Mononuclear cell (primary cell): ENCODE data around the gene S100A6. TPM values are rescaled to one million over a fixed set of nuclear protein-coding genes. Genes with fewer than 3 reads are reported as not detected.

Experiments
- H3K27me3 ChIP-seq: 2 replicates; pipeline ENCODE4 v1.6.0; 2011; ENCODE audit warnings: low read length, control low read depth; ENCODE audit not compliant: insufficient read depth
- H3K4me1 ChIP-seq: 2 replicates; pipeline ENCODE4 v1.5.1; 2011; ENCODE audit warnings: mild to moderate bottlenecking, low read length, control low read depth; ENCODE audit not compliant: insufficient read depth
- H3K4me3 ChIP-seq: 2 replicates; pipeline ENCODE4 v1.5.1; 2011; ENCODE audit warnings: mild to moderate bottlenecking, low read length, moderate library complexity
- H3K9me3 ChIP-seq: 2 replicates; pipeline ENCODE4 v1.5.1; 2011; ENCODE audit warnings: low read depth, mild to moderate bottlenecking, control low read depth, low read length
- total RNA-seq: library from RNA; depleted of rRNA; stranded (reverse); fragments of >200 nt; gene quantifications from one replicate; pipeline ENCODE4 v1.2.3, GENCODE V29; 2012

The S100A6 gene
- total RNA-seq, 1 donor: 283 TPM

DNA sequence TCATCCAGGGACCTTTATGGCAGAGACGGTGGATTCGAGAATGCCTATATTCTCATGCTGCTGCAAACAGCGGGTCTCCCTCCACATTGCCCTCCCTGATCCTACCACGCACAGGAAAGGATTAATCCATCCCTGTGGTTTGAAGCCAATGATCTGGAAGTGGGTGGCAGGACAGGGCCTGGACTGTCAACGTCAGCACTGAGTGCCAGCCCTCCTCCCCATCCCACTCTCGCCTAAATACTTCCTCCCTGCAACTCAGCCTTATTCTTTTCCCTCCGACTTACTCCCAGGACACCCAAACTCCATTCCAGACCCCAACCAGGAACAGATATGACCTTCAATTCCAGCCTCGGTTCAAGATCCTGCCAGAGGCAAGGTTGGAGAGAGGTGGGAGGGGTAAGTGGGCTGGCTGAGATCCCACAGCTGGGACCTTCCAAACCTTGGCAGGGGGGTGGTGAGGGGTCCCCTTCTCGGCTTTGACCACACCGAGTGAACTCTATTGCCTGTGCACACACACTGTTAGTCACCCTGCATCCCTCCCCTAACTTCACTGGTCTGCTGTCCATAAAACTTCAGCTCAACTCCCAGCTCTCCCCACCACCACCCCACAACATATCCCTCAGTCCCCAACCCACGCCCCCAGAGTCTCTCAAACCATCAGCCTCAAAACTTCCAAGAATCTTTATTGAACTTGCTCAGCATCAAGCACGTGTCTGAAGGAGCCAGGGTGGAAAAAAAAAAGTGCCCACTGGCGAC is 7.3 kb upstream of the S100A6 start:
- H3K4me1 ChIP-seq: peaks cover 92% of the 10 kb centered on the region
- H3K9me3 ChIP-seq: no peaks in the 10 kb centered on the region
- H3K4me3 ChIP-seq: no peak overlapping the region
- no peaks in the 10 kb centered on the region for H3K27me3 ChIP-seq

DNA sequence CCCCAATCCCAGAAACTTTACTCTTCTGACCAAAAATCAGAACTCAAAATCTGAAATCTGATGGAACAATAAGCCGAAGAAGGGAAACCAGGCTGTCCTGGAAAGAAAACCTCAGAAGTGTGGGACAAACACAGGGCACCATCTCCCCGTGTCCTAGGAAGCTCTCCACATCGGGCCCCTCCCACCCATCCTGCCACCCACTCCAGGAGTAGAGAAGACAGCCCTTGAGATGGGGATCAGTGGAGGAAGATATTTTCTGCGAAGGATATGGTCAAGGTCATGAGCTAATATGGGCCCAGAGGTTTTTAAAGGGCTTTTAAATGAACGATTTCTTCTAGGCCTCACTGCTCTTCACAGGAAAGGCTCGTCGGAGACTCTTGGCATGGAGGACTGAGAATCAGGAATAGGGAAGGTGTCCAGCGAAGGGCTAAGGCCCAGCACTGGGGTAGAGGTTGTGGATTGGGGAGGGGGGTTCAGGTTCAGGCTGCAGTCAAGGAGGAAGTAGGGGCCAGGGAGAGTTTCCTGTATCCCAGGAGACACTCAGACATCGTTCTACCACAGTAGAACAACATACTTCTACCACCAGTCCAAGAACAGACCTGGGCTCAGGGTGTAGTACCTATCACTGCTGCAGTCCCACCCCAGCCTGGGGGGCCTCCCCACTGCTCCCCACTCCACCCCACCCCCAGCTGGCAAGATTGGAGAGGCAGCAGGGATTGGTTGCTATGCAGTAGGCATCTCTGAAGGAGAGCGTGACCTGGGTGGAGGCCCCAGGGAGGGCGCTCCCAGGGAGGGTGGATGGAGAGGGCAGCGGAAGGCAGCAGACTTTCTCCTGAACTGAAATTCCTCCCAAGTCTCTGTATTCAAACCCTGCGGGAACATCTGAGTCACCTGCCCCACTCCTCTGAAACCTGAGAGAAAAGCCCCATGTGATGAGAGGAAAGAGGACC is 6.1 kb upstream of the S100A6 start:
- Histone ChIP-seq H3K4me3 (no peak overlapping the region), H3K27me3 (no peaks in the 10 kb centered on the region), H3K9me3 (no peaks in the 10 kb centered on the region), H3K4me1 (peaks cover 81% of the 10 kb centered on the region)

GRCh38 chr1:153540394-153541361 is 4.9 kb upstream of the S100A6 start, which contains the start of gene S100A5:
Gene S100A5, minus strand, starts transcription at chr1:153540934. Its CDS starts 743 bp downstream, at chr1:153540191.
- Histone ChIP-seq H3K4me3 (no peak within 1 kb of the TSS), H3K9me3 (no peaks in the 10 kb centered on the region), H3K4me1 (peaks cover 78% of the 10 kb centered on the region), H3K27me3 (no peaks in the 10 kb centered on the region)

DNA sequence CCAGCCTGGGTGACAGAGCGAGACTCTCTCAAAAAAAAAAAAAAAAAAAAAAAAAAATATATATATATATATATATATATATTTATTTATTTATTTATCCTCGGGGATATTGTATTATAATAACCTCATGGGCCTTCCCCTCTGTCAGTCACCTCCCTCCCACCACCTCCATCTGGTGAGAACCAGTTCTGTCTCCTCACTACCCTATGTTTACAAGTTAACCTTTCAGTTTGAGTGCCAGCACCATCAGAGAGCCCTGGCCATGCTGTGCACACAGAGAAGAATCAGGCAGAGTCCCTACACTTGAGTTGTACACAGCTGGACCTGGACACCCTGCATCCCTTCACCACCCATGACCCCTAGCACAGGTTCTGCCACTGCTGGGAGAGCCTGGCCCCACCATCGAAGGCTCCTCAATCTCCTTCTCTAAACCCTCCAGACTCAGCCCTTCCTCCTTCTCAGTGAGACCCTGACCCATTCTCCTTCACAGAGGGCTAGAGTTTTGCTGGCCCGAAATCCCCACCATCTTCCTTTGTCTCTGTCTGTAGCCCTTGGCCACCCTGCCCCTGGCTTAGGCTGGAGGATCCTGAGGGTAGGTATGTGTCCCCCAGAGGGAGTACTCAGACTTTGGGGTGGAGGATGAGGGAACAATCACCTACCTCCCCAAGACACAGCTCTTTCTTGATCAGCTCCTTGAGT is 3.8 kb upstream of the S100A6 start:
- no peak overlapping the region for H3K4me3 ChIP-seq
- H3K9me3 ChIP-seq: no peaks in the 10 kb centered on the region
- H3K27me3 ChIP-seq: no peaks in the 10 kb centered on the region
- peaks cover 78% of the 10 kb centered on the region for H3K4me1 ChIP-seq

DNA sequence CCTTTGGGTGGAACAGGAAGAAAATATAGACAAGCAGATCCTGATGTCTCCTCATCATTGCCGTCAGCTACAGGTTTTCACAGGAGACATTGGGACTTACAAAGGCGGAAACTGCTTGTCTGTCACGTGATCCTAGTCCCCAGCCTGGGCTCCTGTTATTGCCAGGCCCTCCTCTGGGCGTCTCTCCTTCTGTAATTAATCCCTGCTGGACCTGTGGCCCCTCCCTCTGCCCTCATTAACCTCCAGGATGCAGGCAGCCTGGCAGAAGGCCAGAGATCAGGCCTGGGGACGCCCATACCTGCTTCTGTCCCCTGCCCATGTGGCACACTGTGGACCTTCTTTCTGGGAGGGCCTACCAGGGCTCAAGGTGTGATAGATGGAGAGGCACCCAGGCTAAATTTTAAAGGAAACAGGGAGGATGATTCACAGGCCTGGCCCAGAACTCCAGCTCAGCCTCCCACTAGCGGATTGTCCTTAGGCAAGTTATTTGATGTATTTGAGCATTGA is 2.6 kb upstream of the S100A6 start:
- H3K27me3 ChIP-seq: no peaks in the 10 kb centered on the region
- H3K4me3 ChIP-seq: no peak overlapping the region

DNA sequence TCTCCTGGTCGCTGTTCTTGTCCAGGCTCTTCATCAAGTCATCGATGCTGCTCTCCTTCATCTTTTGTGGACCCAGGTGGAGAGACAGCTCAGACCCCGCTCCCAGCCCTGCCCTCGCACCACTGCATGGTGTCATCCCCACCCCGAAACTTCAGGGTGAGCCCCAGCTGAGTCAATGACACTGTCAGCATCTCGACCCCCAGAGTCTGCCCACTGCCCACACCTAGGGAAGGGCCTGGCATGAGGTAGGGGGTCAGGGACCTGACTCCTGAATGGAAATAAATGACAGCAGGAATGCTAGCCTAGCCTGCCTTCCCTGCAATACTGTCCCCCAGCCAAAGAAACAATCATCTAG is 1.6 kb upstream of the S100A6 start:
- Histone ChIP-seq H3K4me3 (no peak overlapping the region), H3K4me1 (peaks cover 78% of the 10 kb centered on the region), H3K9me3 (no peaks in the 10 kb centered on the region), H3K27me3 (no peaks in the 10 kb centered on the region)

More for the DNA sequence above, 2.6 kb upstream of the S100A6 start:
- peaks cover 78% of the 10 kb centered on the region for H3K4me1 ChIP-seq
- no peaks in the 10 kb centered on the region for H3K9me3 ChIP-seq

- Histone ChIP-seq H3K9me3 (no peaks in the 10 kb centered on the region), H3K27me3 (no peaks in the 10 kb centered on the region), H3K4me1 (peaks cover 78% of the 10 kb centered on the region), H3K4me3 (peak overlapping the region; percentile 78)
Observed at GRCh38 chr1:153536671-153537375, 1.0 kb upstream of the S100A6 start.

DNA sequence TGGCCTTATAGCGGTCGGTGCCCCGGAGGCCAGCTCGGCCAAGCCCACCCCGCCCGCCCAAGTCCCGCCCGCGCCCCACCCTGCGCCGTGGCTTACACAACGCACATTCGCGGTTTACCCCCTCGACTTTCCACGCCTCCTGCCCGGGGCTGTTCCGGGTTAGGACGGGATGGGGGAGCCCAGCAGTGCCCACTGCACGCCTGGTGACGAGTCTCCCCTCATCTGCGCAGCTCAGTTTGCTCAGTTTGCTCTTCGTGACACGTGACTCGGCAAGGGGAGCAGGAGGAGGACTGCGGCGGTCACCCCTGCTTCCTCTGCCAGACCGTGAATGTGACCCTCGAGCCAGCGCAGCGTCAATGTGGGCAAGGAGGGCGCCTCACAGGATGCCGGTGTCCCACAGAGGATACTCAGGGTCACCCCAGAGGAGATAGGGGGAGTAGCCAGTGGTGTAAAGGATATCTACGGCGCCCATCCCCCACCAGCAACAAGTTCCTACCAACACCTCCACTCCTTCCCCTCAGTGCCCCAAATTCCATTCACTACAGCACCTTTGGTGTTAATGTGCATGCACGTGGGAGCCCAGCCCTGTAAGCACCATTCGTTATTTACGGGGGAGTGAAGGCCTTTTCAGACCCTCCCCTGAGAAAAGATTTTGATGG is 350 bp upstream of the S100A6 start:
- peak overlapping the region; percentile 78 for H3K4me3 ChIP-seq
- H3K9me3 ChIP-seq: no peaks in the 10 kb centered on the region
- peaks cover 75% of the 10 kb centered on the region for H3K4me1 ChIP-seq
- H3K27me3 ChIP-seq: no peaks in the 10 kb centered on the region

- H3K4me1 ChIP-seq: peaks cover 62% of the 10 kb centered on the region
- peak overlapping the region; percentile 78 for H3K4me3 ChIP-seq
- H3K27me3 ChIP-seq: no peaks in the 10 kb centered on the region
- H3K9me3 ChIP-seq: no peaks in the 10 kb centered on the region
Observed at GRCh38 chr1:153534925-153535241, 908 bp downstream of the S100A6 start.

- Histone ChIP-seq H3K9me3 (no peaks in the 10 kb centered on the region), H3K4me3 (peak overlapping the region; percentile 78), H3K4me1 (peaks cover 58% of the 10 kb centered on the region), H3K27me3 (no peaks in the 10 kb centered on the region)
Observed at GRCh38 chr1:153534226-153534924, 1.4 kb downstream of the S100A6 start.

- Histone ChIP-seq H3K27me3 (no peaks in the 10 kb centered on the region), H3K4me3 (peak overlapping the region; percentile 78)
Observed at GRCh38 chr1:153533689-153534201, 2.0 kb downstream of the S100A6 start.

DNA sequence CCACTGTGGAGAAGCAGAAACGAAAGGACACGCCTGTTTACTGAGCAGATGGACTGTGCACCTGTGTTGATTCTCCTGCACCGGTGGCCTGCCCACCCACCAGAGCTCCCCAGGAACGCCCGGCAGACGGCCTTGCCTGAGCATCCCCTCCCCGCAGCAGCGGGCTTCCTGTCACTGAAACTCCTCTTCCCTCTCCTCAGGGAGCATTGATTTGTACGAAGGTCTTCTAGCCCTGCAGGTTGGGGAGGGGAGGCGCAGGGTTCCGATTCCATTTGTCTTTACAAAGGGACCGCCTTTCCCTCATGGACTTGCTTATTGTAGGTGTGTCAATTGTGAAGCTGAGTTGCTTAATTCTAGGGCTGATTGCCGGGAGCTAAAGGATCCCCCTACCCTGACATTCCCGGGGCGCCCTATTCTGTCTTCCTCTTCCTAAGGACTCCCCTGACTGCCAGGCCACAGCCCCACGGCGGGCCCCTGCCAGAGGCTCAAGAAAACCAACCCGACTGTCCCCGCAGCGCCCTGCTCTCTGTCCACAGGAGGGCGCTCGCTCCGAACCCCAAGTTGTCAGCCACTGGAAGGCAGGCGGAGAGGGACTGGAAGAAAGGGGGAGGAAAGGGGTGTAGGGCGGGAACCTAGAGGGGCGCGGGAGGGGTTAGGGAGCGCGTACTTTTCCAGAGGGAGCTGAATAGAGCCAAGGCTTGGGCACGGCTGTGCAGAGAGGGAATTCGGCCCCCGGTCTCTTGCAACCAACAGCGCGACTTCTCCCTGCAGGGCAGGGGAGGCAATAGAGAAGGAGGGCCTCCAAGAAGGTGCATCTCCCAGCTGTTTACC is 2.8 kb downstream of the S100A6 start:
- Histone ChIP-seq H3K9me3 (no peaks in the 10 kb centered on the region), H3K4me1 (peaks cover 53% of the 10 kb centered on the region), H3K27me3 (no peaks in the 10 kb centered on the region), H3K4me3 (peak overlapping the region; percentile 78)

More at GRCh38 chr1:153533689-153534201, 2.0 kb downstream of the S100A6 start:
- peaks cover 57% of the 10 kb centered on the region for H3K4me1 ChIP-seq
- H3K9me3 ChIP-seq: no peaks in the 10 kb centered on the region
